Measurements from ENCODE around the gene SLCO2A1. TPM values are rescaled to one million over a fixed set of nuclear protein-coding genes. Genes with fewer than 3 reads are reported as not detected.

The SLCO2A1 gene
- total and polyA plus RNA-seq, 2 of the 4 experiments (the other 2 are of a cell fraction): under 0.01 to 1.5 TPM

DNA sequence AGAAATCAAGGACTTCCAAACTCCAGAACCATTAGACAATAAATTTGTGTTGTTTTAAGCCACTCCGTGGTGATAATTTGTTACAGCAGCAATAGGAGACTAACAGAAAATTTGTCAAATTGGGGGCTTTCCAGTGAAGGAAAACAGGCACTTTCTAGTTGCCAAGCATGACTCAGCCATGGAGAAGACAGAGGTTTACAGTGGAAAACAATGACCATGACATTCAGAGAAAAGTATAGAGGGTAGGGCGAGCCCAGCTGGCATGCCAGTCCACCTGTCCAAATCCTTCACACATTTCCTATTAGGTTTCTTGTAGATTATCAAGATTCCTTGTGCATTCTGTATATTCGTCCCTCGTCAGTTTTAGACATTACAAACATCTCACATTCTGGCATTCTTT is 24.9 kb downstream of the SLCO2A1 start:
- no TSS peak for BruUV-seq (replicated peaks)
- peaks cover 5% of the 10 kb centered on the region for H3K4me1 ChIP-seq (ENCODE audit: control insufficient read depth, insufficient read depth, low read length)
- no peak overlapping the region for H3K56ac ChIP-seq (ENCODE audit: extremely low read depth, insufficient read depth, low read length)
- H3K36me3 ChIP-seq (ENCODE audit: control insufficient read depth, insufficient read depth, low read length): no peaks in the 10 kb centered on the region
- H4K8ac ChIP-seq (ENCODE audit: low read depth in 2 of 2, low read length in 2 of 2): no peak overlapping the region
- no peak overlapping the region for H2BK120ac ChIP-seq (ENCODE audit: low read depth, low read length)
- no peak overlapping the region for H4K5ac ChIP-seq (ENCODE audit: low read depth, low read length)
- no peak overlapping the region for H3K27ac ChIP-seq (ENCODE audit: insufficient read depth, low read length)
- H3K23ac ChIP-seq (ENCODE audit: low read depth, low read length): no peak overlapping the region
- peaks cover 12% of the 10 kb centered on the region for H3K9me1 ChIP-seq (ENCODE audit: insufficient read depth, low read length)
- no peak overlapping the region for H2BK5ac ChIP-seq (ENCODE audit: low read depth, low read length, poor library complexity, severe bottlenecking)
- no peak overlapping the region for H2AK9ac ChIP-seq (replicated peaks; ENCODE audit: low read depth, low read length, poor library complexity)
- no peak overlapping the region for H3K4ac ChIP-seq (ENCODE audit: low read depth, low read length)
- no peak overlapping the region for H2BK15ac ChIP-seq (ENCODE audit: low read depth, low read length)
- ChIA-PET CTCF (no interaction called here), POLR2A (ENCODE audit: unreplicated experiment) (no interaction called here)
- WGBS, 2 experiments (ENCODE audit: extremely low coverage in 2 of 2, insufficient read length in 1 of 2): no CpG with 5 or more reads among the region's 4 CpGs
- in situ Hi-C loops (cut with MboI; ENCODE audit: low sequenced_read_pairs): no loop called here
- intact Hi-C loops (cut with micrococcal nuclease): no loop called here
- dilution Hi-C loops (cut with HindIII; ENCODE audit: low sequenced_read_pairs, unreplicated experiment): no loop called here
- no peak overlapping the region for H2AK5ac ChIP-seq (ENCODE audit: low read depth, low read length)
- H3K9me3 ChIP-seq (ENCODE audit: control insufficient read depth, insufficient read depth, low read length): peaks cover 3% of the 10 kb centered on the region; the same call in 1 of the 2 replicates
- no peaks in the 10 kb centered on the region; the same call in 1 of the 2 replicates for H4K20me1 ChIP-seq (ENCODE audit: insufficient read depth, low read length)
- H3K4me3 ChIP-seq (ENCODE audit: insufficient read depth, low read depth, low read length): no peak overlapping the region
- no peak overlapping the region for H2BK20ac ChIP-seq (ENCODE audit: low read depth, low read length)
- no peak for TF ChIP-seq BHLHE40 (IDR thresholded peaks at IDR 0.05; ENCODE audit: low read depth, low read length)
- TF ChIP-seq SMC3 (IDR thresholded peaks at IDR 0.05; ENCODE audit: low read depth, low read length): no peak
- no peak for TF ChIP-seq CTCF (conservative IDR thresholded peaks at IDR 0.05; ENCODE audit: low read depth, low read length)
- TF ChIP-seq RCOR1 (IDR thresholded peaks at IDR 0.05; ENCODE audit: insufficient replicate concordance, low read length): no peak
- no peak overlapping the region for H3K14ac ChIP-seq (replicated peaks; ENCODE audit: low read depth, low read length)
- ATAC-seq (ENCODE audit: low read depth) (no peak), DNase-seq (no peak)
- H3K79me1 ChIP-seq (ENCODE audit: low read depth in 1 of 2, low read length in 2 of 2): no peaks in the 10 kb centered on the region
- no peak overlapping the region for H2AFZ ChIP-seq (replicated peaks; ENCODE audit: low read length, poor library complexity)
- H4K91ac ChIP-seq (ENCODE audit: insufficient read depth, low read depth, low read length): no peak overlapping the region
- no peak overlapping the region for H3K9ac ChIP-seq (ENCODE audit: low read depth, low read length)
- H3K18ac ChIP-seq (ENCODE audit: low read depth, low read length): no peak overlapping the region
- peaks cover 2% of the 10 kb centered on the region; the same call in 1 of the 2 replicates for H3K27me3 ChIP-seq (ENCODE audit: control insufficient read depth, insufficient read depth, low read length)
- no peak overlapping the region for H3K4me2 ChIP-seq (ENCODE audit: low read depth, low read length)
